GM12892 (cell line): ENCODE results near the gene FOXK2.

Source experiments
- DNase-seq: peaks from one replicate; pipeline ENCODE4 v3.0.0; 2011; ENCODE audit not compliant: insufficient read length
- FAIRE-seq: peaks from 2 replicates; lab custom pipeline; 2011; peaks lifted over from hg19 to GRCh38; lab: Jason Lieb, UNC
- POLR2A ChIP-seq: IDR thresholded peaks from 2 replicates; pipeline ENCODE4 v1.6.1; 2011; ENCODE audit warnings: low read depth, low read length, control low read depth
- POLR2AphosphoS5 ChIP-seq: IDR thresholded peaks from 2 replicates; pipeline ENCODE4 v1.6.1; 2011; ENCODE audit warnings: low read depth, low read length, control low read depth
- TAF1 ChIP-seq: IDR thresholded peaks from 2 replicates; pipeline ENCODE4 v1.6.1; 2011; ENCODE audit warnings: low read depth, mild to moderate bottlenecking, control low read depth, low read length, borderline replicate concordance

The FOXK2 gene

DNA sequence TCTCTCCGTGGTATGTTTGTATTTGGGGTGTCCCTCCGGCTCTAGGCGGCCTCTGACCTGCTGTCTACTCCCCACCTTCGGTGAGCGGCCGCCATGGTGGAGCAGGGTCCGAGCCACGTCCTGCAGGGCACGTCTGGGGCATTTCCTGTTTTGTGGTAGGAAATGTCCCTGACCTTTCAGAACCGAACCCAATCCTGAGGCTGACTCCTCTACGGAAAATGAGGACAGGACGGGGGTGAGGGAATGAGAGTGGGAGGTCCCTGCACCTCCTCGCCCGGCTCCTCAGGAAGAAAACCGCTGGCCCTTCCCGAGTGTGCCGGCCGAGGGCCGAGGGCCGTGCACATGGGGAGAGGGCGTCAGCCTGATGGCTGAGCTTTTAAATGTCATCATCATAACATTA lies 83.0 kb downstream of the FOXK2 start:
- FAIRE-seq (no peak), DNase-seq (no peak)
- TF ChIP-seq POLR2A (no peak), TAF1 (no peak)

DNA sequence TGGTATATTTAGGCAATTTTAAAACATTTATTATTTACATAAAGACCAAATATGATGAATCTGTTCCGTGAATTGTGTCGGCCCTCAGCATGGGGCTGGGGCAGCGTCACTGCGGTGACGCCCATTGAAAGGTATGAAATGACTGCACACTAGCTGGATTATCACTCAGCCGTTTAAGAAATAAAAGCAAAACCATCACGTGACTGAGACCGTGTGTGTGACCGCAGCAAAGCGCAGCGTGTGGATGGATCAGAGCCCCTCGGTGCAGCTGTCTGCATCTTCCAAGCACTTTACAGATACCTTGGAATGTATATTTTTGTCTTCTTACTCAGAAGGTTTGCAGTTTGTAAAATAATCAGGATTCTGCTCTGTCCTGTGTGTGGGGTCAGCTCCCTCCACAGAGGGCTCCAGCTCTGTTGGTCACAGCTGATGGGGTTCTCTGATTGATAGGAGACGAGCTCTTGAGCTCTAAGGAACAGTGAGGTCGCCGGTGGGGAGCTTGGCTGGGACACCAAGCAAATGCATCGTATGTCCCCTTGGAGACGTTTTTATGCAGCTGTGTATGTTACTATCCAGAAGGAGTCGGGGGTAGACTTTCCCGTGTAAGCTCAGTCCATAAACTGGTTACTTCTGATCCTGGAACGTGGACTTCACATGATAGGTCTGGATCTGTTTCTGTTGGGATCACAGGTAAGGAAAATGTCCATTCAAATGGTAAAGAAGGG lies 83.6 kb downstream of the FOXK2 start:
- no peak for DNase-seq
- no peak for FAIRE-seq
- TF ChIP-seq POLR2A (no peak), TAF1 (no peak), POLR2AphosphoS5 (no peak; the same call in 1 of the 2 replicates)

DNA sequence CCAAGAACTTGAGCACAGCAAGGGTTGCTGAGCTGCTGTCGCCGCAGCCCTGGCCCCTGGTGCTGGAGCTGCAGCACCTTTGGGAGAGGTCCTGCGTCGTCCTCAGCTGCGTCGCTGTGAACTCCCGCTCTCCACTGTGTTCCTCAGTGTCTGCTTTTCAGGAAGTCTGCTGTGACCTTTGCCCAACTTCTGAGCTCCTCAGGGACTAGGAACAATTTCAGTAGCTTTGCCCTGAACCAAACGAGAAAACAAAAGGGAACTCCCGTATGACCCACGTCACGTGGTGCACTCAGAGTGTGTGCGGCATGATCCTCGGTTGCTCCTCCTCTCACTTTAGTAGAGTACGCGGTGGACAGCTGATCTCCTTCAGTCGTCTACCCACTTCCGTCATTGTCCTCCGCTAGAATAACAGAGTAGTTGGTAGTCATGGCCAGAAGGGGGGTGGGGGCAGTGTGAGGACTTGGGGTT lies 84.5 kb downstream of the FOXK2 start:
- DNase-seq = no peak
- TF ChIP-seq POLR2AphosphoS5 = no peak
- TF ChIP-seq POLR2A = no peak
- TF ChIP-seq TAF1 = no peak
- no peak for FAIRE-seq

DNA sequence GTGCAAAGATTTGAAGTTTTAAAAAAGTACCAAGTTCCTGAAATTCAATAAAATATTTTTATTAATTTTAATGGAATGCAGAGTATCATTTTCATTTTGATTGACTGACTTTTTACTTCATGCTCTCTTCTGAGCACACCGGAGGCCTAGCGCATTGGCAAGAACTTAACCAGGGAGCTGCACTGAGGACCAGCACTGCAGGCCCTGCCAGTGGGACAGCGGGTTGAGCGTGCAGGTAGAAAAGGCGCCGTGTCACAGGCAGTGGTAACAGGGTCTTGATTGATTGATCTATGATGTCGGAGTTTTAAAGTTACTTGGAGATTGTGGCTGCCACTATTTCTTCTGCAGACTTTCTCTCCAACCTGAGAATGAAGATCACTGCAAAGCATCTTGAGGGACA lies 85.0 kb downstream of the FOXK2 start:
- TF ChIP-seq POLR2A (no peak), POLR2AphosphoS5 (no peak), TAF1 (no peak)
- no peak for FAIRE-seq
- DNase-seq = no peak

DNA sequence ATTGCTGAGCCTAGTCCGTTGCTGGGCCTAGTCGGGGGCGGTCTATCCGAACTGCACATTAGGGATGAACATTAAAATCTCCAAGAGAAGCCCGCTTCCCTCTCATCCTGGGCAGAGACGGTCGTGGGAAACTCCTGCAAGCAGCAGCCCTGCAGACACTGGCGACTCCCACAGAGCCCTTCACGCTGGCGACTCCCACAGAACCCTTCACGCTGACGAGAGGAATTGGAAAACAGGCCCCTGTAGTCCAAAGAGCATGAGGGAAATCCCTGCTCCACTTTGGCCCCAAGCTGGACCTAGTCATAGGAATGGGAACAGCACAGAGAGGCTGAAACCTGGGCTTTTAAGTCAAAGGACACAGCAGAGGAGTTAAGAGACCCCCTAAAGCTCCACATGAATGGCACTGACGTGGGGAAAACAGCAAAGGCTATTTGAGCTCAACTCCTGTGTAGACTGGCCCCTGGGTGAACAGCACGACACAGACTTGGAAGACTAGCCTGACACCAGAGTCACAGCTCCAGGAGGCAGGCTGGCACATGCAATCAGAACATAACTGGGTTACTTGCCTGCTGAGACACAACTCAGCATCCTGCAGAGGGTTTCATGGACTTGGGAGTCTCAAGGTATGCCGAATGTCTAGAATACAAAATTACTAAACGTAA lies 86.5 kb downstream of the FOXK2 start:
- no peak for TF ChIP-seq POLR2AphosphoS5
- TF ChIP-seq POLR2A = no peak
- no peak for TF ChIP-seq TAF1
- DNase-seq (no peak), FAIRE-seq (no peak)

DNA sequence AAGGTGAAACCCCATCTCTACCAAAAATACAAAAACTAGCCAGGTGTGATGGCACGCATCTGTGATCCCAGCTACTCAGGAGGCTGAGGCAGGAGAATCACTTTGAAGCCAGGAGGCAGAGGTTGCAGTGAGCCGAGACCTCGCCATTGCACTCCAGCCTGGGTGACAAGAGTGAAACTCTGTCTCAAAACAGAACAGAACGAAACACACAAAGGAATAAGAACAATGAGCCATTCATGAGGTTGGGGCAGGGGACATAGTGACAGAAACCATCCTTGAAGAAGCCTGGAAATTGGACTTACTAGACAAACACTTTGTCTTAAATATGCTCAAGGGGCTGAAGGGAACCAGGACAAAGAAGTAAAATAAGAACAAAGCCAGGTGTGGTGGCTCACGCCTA lies 89.3 kb downstream of the FOXK2 start:
- DNase-seq = no peak
- TF ChIP-seq POLR2A (no peak), TAF1 (no peak), POLR2AphosphoS5 (no peak)
- no peak for FAIRE-seq

DNA sequence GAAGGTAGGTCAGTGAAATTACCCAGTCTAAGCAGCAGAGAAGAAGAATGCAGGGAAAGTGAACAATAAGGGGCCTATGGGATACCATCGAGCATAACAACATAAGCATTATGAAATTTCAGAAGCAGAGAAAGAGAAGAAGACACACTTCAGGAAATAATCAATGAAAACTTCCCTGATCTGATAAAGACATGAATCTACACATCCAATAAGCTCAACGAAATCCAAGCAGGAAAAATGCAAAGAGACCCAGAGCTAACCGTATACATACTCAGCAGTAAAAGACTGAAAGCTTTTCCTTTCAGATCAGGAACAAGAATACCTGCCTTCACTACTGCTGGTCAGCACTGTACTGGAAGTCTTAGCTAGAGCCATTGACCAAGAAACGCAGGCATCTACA lies 90.1 kb downstream of the FOXK2 start:
- DNase-seq (no peak), FAIRE-seq (no peak)
- no peak for TF ChIP-seq POLR2A
- no peak for TF ChIP-seq POLR2AphosphoS5

DNA sequence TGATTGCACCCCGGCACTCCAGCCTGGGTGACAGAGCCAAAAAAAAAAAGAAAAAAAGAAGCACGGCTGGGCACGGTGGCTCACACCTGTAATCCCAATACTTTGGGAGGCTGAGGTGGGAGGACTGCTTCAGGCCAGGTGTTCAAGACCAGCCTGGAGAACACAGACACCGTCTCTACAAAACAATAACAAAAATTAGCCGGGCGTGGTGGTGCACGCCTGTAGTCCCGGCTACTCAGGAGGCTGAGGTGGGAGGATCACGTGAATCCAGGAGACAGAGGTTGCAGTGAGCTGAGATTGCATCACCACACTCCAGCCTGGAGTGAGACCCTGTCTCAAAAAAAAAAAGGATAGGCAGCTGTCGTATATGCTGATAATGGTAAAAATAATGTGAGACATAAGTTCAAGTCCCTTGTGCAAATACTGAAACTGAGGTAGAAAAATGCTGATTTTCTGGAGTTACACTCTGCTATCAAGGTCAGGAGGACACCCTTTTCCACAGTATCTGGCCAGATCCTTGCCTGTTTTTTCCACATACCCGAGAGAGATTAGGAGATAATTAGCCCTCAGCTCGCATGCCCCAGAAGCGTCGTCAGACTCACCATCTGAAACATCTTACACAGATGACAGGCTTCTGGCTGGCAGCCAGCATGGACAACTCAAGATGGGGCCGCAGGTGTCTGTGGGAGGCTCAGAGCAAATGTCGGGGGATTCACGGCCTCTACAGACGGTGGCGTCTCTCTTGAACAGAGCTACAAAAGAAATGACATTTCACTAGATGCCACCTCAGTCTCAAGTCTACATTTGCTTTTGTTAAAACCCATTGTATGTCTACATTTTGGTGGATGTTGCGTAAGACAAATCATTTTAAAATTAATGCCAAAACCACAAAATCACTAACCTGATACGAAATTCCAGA lies 91.9 kb downstream of the FOXK2 start:
- FAIRE-seq (no peak), DNase-seq (no peak)
- TF ChIP-seq POLR2A (no peak), POLR2AphosphoS5 (no peak), TAF1 (no peak)

DNA sequence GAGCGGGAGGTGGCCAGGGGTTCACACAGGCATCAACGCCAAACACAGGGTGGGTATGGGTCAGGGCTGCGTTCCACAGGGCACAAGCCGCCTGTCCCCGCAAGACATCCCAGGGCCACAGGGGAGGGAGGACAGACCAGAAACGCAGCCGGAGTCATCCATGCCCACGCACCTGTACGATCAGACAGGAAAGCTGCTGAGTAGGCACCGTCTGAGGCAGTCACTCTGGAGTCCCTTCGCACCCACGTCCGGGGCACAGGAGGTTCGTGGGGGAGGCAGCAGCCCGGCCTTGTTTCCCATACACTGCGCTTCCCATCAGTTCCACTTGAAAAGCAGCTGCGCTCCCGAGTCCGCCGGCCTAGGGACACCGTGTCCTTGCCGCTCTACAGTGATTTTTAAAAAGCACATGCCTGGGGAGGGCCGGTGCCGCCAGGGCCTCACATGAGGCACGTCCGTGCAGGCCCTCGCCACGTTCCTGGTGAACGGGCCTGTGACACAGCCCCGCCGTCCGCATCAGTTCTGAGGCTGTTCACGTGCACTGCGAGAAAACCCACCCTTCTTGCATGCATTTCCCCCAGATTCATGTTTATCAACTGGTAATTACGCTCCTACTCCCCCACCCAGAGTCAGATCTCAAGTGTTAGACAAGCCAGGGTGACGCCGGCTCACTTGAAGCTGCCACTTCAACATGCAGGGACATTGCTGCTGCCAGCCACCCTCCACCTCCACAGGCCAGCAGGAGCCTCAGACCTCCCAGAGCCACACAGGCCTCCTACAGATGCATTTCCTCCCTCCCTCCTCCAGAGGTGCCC lies 94.0 kb downstream of the FOXK2 start:
- no peak for DNase-seq
- FAIRE-seq = no peak
- peak; percentile 51 for TF ChIP-seq POLR2AphosphoS5
- TF ChIP-seq POLR2A = no peak

DNA sequence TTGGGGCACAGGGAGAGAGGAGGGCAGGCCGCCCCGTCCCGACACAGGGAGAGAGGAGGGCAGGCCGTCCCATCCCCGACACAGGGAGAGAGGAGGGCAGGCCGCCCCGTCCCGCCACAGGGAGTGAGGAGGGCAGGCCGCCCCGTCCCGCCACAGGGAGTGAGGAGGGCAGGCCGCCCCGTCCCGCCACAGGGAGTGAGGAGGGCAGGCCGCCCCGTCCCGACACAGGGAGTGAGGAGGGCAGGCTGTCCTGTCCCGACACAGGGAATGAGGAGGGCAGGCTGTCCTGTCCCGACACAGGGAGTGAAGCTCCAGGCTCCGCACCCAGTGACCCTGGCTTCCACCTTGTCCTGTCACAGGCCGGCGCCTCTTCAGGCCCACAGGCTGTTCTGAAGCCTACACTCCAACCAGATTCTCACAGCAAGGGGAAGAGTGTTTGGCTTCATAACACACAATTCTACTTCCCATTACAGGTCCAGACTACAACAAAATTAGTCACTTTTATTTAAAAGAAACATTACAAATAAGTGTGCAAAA lies 94.6 kb downstream of the FOXK2 start:
- FAIRE-seq (no peak), DNase-seq (no peak)
- TF ChIP-seq POLR2AphosphoS5 (no peak), TAF1 (no peak), POLR2A (no peak)
